Testis (tissue), 3 donors: Measurements from ENCODE around the gene PLA2G2A. TPM values are rescaled to one million over a fixed set of nuclear protein-coding genes. Genes with fewer than 3 reads are reported as not detected.
"Not testable (repeated sequence)": the region's sequence is repeated elsewhere in the genome, so short reads cannot be mapped to it uniquely, and the experiment has no call there.

Experiments used
- DNase-seq: peaks from one replicate; pipeline ENCODE4 v3.0.0-alpha.2; 2019
- H3K27ac ChIP-seq, 2 donors: fragments of 200-600 bp; sonication (generic); one replicate each; pipeline ENCODE4 v1.5.1; 2019
- H3K27me3 ChIP-seq: fragments of 200-600 bp; sonication (generic); one replicate; pipeline ENCODE4 v1.5.1; 2019
- H3K36me3 ChIP-seq: fragments of 200-600 bp; sonication (generic); one replicate; pipeline ENCODE4 v1.5.1; 2017; ENCODE audit warnings: low read depth; ENCODE audit errors: missing control alignments
- H3K4me1 ChIP-seq: fragments of 200-600 bp; sonication (generic); one replicate; pipeline ENCODE4 v1.5.1; 2019
- H3K4me3 ChIP-seq, 2 donors: fragments of 200-600 bp; sonication (generic); one replicate each; pipeline ENCODE4 v1.5.1; 2017 to 2019
- H3K9me3 ChIP-seq: fragments of 200-600 bp; sonication (generic); one replicate; pipeline ENCODE4 v1.5.1; 2017
- POLR2A ChIP-seq: fragments of 450-650 bp; IDR thresholded peaks from one replicate; pipeline ENCODE4 v1.6.1; 2017; ENCODE audit warnings: antibody characterized with exemption, mild to moderate bottlenecking, moderate library complexity
- WGBS, 2 donors: methylation state at CpG; one replicate each; pipeline ENCODE4 v1.1.5; 2018; 5-methylcytosine and 5-hydroxymethylcytosine counted together
- intact Hi-C: fragments of 100-400 bp; cut with DNase I; formaldehyde crosslinking; loops from one replicate; pipeline ENCODE4 v1.15.1; 2023; ENCODE audit warnings: low total_unique reads
- polyA plus RNA-seq: library from polyadenylated mRNA; stranded (reverse); fragments of 350-450 nt; fragmentation: Illumina TruSeq; extraction: RNeasy Lipid Tissue Mini Kit (QIAGEN cat#74804); gene quantifications from one replicate; pipeline ENCODE4 v1.2.3, GENCODE V29; 2014; ENCODE audit warnings: low read depth, low replicate concordance; ENCODE audit not compliant: insufficient read depth
- total RNA-seq, 2 donors: library from RNA; depleted of rRNA; stranded (reverse); fragments of >200 nt; gene quantifications; one replicate each; pipeline ENCODE4 v1.2.3, GENCODE V29; 2016
- TF ChIP-seq, protein P1 (sequence below), 3 experiments: fragments of 450-650 bp in 2 of 3; fragments of 200-600 bp in 1 of 3; sonication (generic) in 1 of 3; IDR thresholded peaks; one replicate each; pipeline ENCODE4 v1.5.1; 2016 to 2019; ENCODE audit warnings: antibody characterized with exemption in 3 of 3, mild to moderate bottlenecking in 2 of 3, moderate library complexity in 1 of 3

Gene PLA2G2A
- total and polyA plus RNA-seq, 3 donors from 2014 or later, result 7.1 to 60.8 (median 8.3) TPM

DNA sequence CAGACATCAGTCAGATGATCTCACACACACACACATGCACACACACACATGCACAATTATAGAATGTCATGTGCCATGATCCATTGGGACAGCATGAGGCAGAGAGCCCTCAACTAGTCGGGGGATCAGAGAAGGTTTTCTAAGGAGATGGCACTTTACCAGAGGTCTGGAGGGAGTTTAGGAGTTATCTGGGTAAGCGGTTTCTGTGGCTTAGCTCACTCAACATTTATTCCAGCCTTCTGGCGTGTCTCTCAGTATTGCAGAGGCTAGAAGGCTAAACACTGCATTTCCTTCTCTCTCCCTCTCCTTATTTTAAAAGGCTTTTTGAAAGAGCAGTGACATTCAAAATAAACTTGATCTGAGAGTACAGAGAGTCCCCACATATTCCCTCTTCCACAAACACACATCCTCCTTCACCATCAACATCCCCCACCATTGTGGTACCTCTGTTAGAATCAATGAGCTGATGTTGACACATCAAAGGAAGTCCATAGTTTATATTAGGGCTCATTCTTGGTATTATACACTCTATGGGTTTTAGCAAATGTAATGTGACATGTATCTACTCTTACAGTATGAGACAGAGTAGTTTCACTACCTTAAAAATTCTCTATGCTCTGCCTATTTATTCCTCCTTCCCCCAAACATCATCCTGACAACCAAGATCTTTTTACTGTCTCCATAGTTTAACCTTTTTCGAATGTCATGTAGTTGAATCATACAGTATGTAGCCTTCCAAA, 9.0 kb upstream of the PLA2G2A start:
- intact Hi-C loops, result no loop called here
- H3K36me3 ChIP-seq, result no peaks in the 10 kb centered on the region
- no peaks in the 10 kb centered on the region for H3K4me1 ChIP-seq
- no peak overlapping the region for H3K27ac ChIP-seq
- H3K27me3 ChIP-seq, result no peaks in the 10 kb centered on the region
- H3K4me3 ChIP-seq, result no peak overlapping the region
- no peaks in the 10 kb centered on the region for H3K9me3 ChIP-seq
- TF ChIP-seq, protein P1, sequence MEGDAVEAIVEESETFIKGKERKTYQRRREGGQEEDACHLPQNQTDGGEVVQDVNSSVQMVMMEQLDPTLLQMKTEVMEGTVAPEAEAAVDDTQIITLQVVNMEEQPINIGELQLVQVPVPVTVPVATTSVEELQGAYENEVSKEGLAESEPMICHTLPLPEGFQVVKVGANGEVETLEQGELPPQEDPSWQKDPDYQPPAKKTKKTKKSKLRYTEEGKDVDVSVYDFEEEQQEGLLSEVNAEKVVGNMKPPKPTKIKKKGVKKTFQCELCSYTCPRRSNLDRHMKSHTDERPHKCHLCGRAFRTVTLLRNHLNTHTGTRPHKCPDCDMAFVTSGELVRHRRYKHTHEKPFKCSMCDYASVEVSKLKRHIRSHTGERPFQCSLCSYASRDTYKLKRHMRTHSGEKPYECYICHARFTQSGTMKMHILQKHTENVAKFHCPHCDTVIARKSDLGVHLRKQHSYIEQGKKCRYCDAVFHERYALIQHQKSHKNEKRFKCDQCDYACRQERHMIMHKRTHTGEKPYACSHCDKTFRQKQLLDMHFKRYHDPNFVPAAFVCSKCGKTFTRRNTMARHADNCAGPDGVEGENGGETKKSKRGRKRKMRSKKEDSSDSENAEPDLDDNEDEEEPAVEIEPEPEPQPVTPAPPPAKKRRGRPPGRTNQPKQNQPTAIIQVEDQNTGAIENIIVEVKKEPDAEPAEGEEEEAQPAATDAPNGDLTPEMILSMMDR (IDR thresholded peaks at IDR 0.05), result no peak
- TF ChIP-seq POLR2A, result no peak
- DNase-seq, result no peak
- WGBS, 2 donors, result 66 to 73% methylated on average over 4 of the region's 4 CpGs

DNA sequence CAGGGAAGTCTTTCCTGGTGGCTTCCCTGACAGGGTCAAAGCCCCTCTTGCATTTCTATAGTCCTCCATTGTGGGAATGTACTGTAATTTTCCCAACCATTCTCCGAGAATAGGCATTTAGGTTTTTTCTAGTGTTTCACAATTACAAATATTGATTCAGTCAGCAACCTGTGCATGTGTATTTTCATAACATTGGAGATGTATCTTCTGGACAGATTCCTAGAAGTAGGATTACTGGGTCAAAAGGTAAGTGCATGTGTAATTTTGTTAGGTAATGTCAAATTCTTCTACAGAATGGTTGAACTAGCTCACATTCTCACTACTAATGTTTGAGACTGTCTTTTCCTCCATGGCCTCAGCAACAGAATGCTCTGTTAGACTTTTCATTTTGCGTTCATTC, 8.3 kb upstream of the PLA2G2A start:
- 90 to 96% methylated on average over 2 of the region's 2 CpGs for WGBS, 2 donors
- TF ChIP-seq, protein P1 (IDR thresholded peaks at IDR 0.05), result no peak
- TF ChIP-seq POLR2A, result no peak
- Histone ChIP-seq H3K9me3 (no peaks in the 10 kb centered on the region), H3K4me1 (no peaks in the 10 kb centered on the region), H3K27ac (no peak overlapping the region), H3K36me3 (no peaks in the 10 kb centered on the region), H3K4me3 (no peak overlapping the region), H3K27me3 (no peaks in the 10 kb centered on the region)
- no peak for DNase-seq
- intact Hi-C loops, result no loop called here

DNA sequence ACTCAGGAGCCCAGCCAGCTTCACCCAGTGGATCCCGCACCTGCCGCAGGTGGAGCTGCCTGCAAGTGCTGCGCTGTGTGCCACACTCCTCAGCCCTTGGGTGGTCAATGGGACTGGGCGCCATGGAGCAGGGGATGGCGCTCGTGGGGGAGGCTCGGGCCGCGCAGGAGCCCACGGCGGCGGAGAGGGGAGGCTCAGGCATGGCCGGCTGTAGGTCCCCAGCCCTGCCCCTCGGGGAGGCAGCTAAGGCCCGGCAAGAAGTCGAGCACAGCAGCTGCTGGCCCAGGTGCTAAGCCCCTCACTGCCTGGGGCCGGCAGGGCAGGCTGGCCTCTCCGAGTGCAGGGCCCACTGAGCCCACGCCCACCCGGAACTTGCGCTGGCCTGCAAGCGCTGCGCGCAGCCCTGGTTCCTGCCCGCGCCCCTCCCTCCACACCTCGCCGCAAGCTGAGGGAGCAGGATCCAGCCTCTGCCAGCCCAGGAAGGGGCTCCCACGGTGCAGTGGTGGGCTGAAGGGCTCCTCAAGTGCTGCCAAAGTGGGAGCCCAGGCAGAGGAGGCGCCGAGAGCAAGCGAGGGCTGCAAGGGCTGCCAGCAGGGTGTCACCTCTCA, 5.1 kb upstream of the PLA2G2A start:
- Histone ChIP-seq H3K4me3 (peak overlapping the region; percentile 26 to 27), H3K4me1 (peaks cover 16% of the 10 kb centered on the region)
- H3K9me3 ChIP-seq, H3K27me3 ChIP-seq, H3K36me3 ChIP-seq, H3K27ac ChIP-seq, DNase-seq, intact Hi-C loops: not testable (repeated sequence)
- WGBS, 2 donors, result 60 to 64% methylated on average over 4 to 32 of the region's 32 CpGs

DNA sequence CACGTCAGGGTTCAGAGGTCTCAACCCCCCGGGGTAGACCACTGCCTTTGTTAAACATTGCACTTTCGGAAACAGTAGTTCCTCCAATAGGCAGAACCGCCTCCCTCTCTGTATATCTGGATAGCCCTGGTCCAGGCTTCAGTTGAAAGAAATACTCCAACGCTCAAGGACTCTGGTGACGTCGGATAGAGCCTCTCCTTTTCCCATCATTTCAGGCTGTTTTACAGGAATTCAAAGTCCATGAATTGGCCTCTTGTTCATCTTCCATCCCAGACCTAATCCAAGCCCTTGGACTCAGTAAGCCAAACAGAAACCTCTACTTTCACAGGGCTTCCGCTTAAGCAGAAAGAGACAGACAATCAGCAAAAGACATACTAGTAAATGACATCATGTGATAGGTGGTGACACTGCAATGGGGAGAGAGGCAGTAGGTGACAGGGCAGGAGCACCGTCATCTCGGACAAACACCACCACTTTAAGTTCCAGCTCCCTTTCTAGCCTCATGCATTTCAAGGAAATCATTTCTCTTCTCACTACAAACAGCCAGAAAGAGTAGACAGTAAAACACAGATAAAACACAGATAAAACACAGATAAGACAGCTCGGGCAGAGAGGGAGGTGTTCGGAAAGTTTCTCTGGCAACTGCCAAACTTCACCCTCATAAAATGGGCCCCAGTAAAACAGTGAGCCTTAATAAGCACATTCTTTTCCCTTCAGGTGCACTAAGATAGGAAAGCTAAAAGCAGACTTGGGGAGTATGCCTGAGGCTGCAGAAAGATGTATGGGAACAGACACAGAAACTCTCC, 2.3 kb upstream of the PLA2G2A start:
- intact Hi-C loops, result no loop called here
- H3K36me3 ChIP-seq, result no peaks in the 10 kb centered on the region
- WGBS, 2 donors, result 36 to 44% methylated on average over 12 of the region's 12 CpGs
- no peaks in the 10 kb centered on the region for H3K27me3 ChIP-seq
- peak; percentile 66 for DNase-seq
- no peak for TF ChIP-seq POLR2A
- TF ChIP-seq, protein P1 (IDR thresholded peaks at IDR 0.05), result no peak
- no peak overlapping the region for H3K4me3 ChIP-seq
- H3K4me1 ChIP-seq, result peaks cover 16% of the 10 kb centered on the region
- H3K27ac ChIP-seq, result peak overlapping the region; percentile 69 to 75
- no peaks in the 10 kb centered on the region for H3K9me3 ChIP-seq

DNA sequence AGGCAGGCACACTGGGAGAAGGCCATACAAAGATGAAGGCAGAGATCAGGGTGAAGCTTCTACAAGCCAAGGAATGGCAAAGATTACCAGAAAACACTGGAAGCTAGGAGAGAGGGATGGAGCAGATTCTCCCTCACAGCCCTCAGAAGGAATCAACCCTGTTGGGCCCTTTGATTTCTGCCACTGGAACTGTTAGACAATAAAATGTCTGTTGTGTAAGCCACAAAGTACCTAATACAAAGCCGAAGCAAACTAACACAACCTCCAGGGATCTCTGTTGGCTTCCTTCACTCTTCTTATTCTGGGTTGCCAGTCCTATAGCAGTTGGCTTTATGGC, 1.7 kb upstream of the PLA2G2A start:
- Histone ChIP-seq H3K27me3 (no peaks in the 10 kb centered on the region), H3K9me3 (no peaks in the 10 kb centered on the region), H3K36me3 (no peaks in the 10 kb centered on the region), H3K27ac (peak overlapping the region; percentile 69 to 75), H3K4me1 (peaks cover 18% of the 10 kb centered on the region), H3K4me3 (no peak overlapping the region)
- no peak for DNase-seq
- WGBS, 2 donors, result 64 to 67% methylated on average over 1 of the region's 1 CpG
- intact Hi-C loops, result no loop called here
- TF ChIP-seq POLR2A, result no peak
- TF ChIP-seq, protein P1 (IDR thresholded peaks at IDR 0.05), result no peak
